Epithelial cell of proximal tubule (primary cell): ENCODE results near the gene GAK. TPM values are rescaled to one million over a fixed set of nuclear protein-coding genes. Genes with fewer than 3 reads are reported as not detected.

ENCODE experiments used
- DNase-seq: peaks from one replicate; pipeline ENCODE4 v3.0.0-alpha.2; 2011; ENCODE audit warnings: low read depth
- H3K4me3 ChIP-seq: 2 replicates; pipeline ENCODE4 v1.5.1; 2011; ENCODE audit warnings: low read depth, mild to moderate bottlenecking, low read length
- CTCF ChIP-seq: conservative IDR thresholded peaks from 2 replicates; pipeline ENCODE4 v1.5.1; 2012; ENCODE audit warnings: low read depth, mild to moderate bottlenecking, low read length
- total RNA-seq: library from RNA; depleted of rRNA; stranded (reverse); fragments of >200 nt; gene quantifications from 2 replicates; pipeline ENCODE4 v1.2.3, GENCODE V29; 2015

GAK gene
- total RNA-seq, 1 donor from 2014 or later, result 123 TPM

DNA sequence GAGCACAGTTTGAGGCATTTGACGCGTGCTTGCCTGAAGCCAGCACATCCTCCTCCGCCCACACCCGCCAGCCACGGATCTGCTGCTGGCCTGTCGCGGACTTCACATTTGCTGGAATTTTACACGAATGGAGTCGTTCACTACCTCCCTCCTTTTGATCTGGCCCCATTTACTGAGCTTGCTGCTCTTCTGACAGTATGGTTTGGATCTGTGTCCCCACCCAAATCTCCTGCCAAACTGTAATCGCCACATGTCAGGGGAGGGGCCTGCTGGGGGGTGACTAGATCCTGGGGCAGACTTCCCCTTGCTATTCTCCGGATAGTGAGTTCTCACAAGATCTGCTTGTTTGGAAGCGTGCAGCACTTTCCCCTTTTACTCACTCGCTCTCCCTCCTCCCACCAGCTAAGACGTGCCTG, 86.3 kb downstream of the GAK start:
- H3K4me3 ChIP-seq, result no peak overlapping the region
- TF ChIP-seq CTCF, result no peak
- DNase-seq, result no peak

GRCh38 chr4:845233-845835, 86.8 kb downstream of the GAK start:
- no peak overlapping the region for H3K4me3 ChIP-seq
- no peak for TF ChIP-seq CTCF
- no peak for DNase-seq

DNA sequence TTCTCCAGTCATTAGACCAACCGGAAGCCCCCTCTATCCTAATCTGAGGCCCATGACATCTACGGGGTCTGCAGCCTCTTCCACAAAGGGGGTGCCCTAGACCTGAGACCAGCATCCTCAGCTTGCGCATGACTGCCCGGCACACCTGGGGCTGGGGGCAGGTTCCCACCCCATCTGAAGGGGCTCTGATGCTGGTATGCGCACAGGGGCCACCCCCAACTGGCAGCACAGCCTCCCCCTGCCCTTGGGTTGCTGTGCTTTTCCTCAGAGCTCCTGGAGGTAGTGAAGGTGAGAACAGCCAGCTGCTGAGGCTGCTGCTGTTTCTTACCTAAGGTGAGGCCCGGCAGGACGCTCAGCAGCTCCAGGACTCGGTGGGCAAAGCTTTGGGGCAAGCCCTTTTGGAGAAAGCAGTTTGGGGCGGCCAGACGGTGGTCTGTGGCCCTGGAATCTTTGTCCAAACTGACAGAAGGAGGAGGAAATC, 87.3 kb downstream of the GAK start:
- no peak overlapping the region for H3K4me3 ChIP-seq
- no peak for DNase-seq
- TF ChIP-seq CTCF, result no peak

DNA sequence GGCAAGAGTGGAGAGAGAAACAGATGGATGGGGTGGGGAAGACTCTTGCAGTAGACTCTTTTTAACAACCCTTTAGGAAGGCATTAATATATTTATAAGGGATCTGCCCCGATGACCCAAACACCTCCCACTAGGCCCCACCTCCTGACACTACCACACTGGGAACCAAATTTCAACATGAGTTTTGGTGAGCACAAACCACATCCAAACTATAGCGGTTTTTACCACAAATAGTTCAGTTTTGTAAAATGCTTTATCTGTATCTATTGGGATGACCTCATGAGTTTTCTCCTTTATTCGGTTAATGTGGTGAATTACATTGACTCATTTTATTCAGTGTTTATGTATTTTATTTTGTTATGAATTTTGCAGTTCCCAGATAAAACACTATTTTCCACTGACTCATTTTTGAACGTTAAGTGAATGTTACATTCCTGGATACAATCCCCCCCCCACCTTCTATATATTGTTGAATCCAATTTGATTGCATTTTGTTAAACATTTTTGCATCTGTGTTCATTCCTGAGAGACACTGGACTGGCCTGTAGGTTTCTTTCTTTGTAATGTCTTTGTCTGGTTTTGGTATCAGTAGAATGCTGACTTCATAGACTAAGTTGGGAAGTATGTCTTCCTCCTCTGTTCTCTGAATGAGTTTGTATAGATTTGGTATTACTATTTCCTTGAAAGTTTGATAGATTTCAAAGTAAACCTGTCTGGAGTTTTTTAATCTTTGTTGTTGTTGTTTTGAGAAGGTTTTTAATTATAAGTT, 92.3 kb downstream of the GAK start:
- H3K4me3 ChIP-seq, result no peak overlapping the region
- no peak for DNase-seq
- no peak for TF ChIP-seq CTCF

- no peak for DNase-seq
- no peak for TF ChIP-seq CTCF
- no peak overlapping the region for H3K4me3 ChIP-seq
Observed at GRCh38 chr4:837772-838171, 94.3 kb downstream of the GAK start.

- TF ChIP-seq CTCF, result no peak
- H3K4me3 ChIP-seq, result no peak overlapping the region
- DNase-seq, result no peak
Observed at GRCh38 chr4:836750-837301, 95.3 kb downstream of the GAK start.
